SK-N-SH (cell line): ENCODE results near the gene PPARGC1A.

Source experiments
- YY1 ChIP-seq: IDR thresholded peaks from 2 replicates; pipeline ENCODE4 v1.4.0; 2012; ENCODE audit warnings: low read depth, mild to moderate bottlenecking
- TF ChIP-seq, protein P1 (sequence below): fragments of 200-600 bp; sonication (generic); IDR thresholded peaks from 2 replicates; pipeline ENCODE4 v1.6.1; 2017; ENCODE audit warnings: antibody characterized with exemption, mild to moderate bottlenecking, moderate library complexity

- TF ChIP-seq, protein P1, sequence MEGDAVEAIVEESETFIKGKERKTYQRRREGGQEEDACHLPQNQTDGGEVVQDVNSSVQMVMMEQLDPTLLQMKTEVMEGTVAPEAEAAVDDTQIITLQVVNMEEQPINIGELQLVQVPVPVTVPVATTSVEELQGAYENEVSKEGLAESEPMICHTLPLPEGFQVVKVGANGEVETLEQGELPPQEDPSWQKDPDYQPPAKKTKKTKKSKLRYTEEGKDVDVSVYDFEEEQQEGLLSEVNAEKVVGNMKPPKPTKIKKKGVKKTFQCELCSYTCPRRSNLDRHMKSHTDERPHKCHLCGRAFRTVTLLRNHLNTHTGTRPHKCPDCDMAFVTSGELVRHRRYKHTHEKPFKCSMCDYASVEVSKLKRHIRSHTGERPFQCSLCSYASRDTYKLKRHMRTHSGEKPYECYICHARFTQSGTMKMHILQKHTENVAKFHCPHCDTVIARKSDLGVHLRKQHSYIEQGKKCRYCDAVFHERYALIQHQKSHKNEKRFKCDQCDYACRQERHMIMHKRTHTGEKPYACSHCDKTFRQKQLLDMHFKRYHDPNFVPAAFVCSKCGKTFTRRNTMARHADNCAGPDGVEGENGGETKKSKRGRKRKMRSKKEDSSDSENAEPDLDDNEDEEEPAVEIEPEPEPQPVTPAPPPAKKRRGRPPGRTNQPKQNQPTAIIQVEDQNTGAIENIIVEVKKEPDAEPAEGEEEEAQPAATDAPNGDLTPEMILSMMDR, result no peak
- TF ChIP-seq YY1, result no peak
Measured at GRCh38 chr4:23828020-23828715, 61.7 kb downstream of the PPARGC1A start.
